ENCODE results near the gene SOD1. TPM values are rescaled to one million over a fixed set of nuclear protein-coding genes. Genes with fewer than 3 reads are reported as not detected.

Gene SOD1
- total RNA-seq, 2 experiments from 2014 or later: 229 to 234 TPM

DNA sequence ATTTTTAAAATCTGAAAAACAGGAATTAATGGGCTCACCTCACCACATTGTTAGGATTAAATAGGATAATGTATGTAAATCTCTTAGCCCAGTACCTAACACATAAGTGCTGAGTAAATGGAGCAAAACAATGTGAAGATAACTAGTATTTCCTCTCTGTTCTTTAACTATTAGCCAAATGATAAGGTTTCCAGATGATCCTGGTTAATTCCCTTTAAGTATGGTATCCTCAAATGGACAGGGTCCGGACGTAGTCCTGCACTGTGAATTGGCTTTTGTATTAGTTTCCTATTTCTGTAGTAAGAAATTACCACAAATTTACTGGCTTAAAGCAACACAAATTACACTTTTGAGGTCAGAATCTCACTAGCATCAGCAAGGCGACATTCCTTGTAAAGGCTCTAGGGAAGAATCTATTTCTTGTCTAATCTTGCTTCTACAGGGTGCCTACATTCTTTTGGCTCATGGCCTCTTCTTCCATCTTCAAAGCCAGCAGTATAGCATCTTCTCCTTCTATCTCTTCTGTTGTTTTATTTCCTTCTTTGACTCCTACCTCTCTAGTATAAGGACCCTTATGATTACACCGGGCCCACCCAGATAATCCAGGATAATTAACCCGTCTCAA lies 55.4 kb downstream of the SOD1 start:
- Mint-ChIP-seq H3K4me3 (no peak overlapping the region), H3K4me1 (ENCODE audit: low read depth) (peaks cover 35% of the 10 kb centered on the region)

DNA sequence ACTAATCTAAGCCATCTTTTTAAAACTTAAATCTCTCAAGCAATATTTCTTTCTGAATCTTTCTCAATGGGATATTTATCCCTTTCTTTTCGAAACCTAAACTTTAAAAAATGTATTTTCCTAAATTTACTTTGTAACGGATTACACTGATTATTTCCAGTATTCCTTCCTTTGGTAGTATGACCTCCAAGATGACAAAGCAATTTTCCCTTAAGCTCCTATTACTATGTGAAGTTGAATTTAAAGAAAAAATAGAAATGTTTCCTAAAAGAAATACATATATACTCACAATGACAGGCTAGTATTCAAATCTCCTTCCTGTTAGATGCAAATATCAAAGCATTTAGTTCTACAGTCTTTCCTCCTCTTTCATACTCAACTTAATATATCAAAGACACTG lies 56.6 kb downstream of the SOD1 start:
- POLR2A ChIA-PET: no interaction called here
- no peak overlapping the region for H3K27ac Mint-ChIP-seq
- peaks cover 9% of the 10 kb centered on the region for H3K36me3 Mint-ChIP-seq (ENCODE audit: low read depth)
- CTCF ChIA-PET: no interaction called here
- H3K9me3 Mint-ChIP-seq (ENCODE audit: insufficient read depth): no peaks in the 10 kb centered on the region
- peaks cover 37% of the 10 kb centered on the region for H3K4me1 Mint-ChIP-seq (ENCODE audit: low read depth)
- no peaks in the 10 kb centered on the region for H3K27me3 Mint-ChIP-seq (ENCODE audit: low read depth)
- no peak for DNase-seq
- H3K4me3 Mint-ChIP-seq: no peak overlapping the region
- no peak for ATAC-seq

More for the DNA sequence above, 55.4 kb downstream of the SOD1 start:
- ChIA-PET CTCF (no interaction called here), POLR2A (interaction anchor here (1.0 kb wide), 1 partner anchor 16 kb away, joined by 3 read pairs; no protein-coding TSS in a partner anchor)
- DNase-seq (no peak), ATAC-seq (no peak)
- no peaks in the 10 kb centered on the region for H3K27me3 Mint-ChIP-seq (ENCODE audit: low read depth)
- peaks cover 10% of the 10 kb centered on the region for H3K36me3 Mint-ChIP-seq (ENCODE audit: low read depth)
- H3K27ac Mint-ChIP-seq: no peak overlapping the region
- no peaks in the 10 kb centered on the region for H3K9me3 Mint-ChIP-seq (ENCODE audit: insufficient read depth)

Other genes with a start within 250 kb of the SOD1 start
- 10 to 100 TPM; 53.2 TPM for gene SCAF4, start 72.4 kb downstream of the SOD1 start, total RNA-seq
- gene HUNK, start 213.3 kb downstream of the SOD1 start, total RNA-seq: under 1 TPM; 0.21 to 0.24 TPM